K562 (cell line): ENCODE results near the gene FUZ. TPM values are rescaled to one million over a fixed set of nuclear protein-coding genes. Genes with fewer than 3 reads are reported as not detected.
A peak's percentile ranks its signal among the peaks of the same experiment; 100 is the strongest.

ENCODE experiments used
- BCOR ChIP-seq: fragments of 450-650 bp; IDR thresholded peaks from 2 replicates; pipeline ENCODE4 v1.6.1; 2016
- CEBPG ChIP-seq, 3 experiments: fragments of 200-800 bp in 1 of 3; sonication (Bioruptor generic) in 1 of 3; sonication (generic) in 1 of 3; formaldehyde crosslinking in 1 of 3; IDR thresholded peaks in 2 of 3; conservative IDR thresholded peaks in 1 of 3; 2 replicates each; pipeline versions ENCODE4 v1.6.1 to v1.8.0; 2016 to 2022; ENCODE audit warnings: missing compliant biosample characterization in 2 of 3, missing genetic modification characterization in 2 of 3, mild to moderate bottlenecking in 1 of 3, missing genetic modification reagents in 1 of 3
- CHD1 ChIP-seq: fragments of 200-600 bp; sonication (generic); IDR thresholded peaks from one replicate; pipeline ENCODE4 v1.6.1; 2012; ENCODE audit warnings: mild to moderate bottlenecking, moderate library complexity, low read length, inconsistent platforms
- CTBP1 ChIP-seq: fragments of 450-650 bp; IDR thresholded peaks from 2 replicates; pipeline ENCODE4 v1.6.1; 2016; ENCODE audit warnings: borderline replicate concordance
- DPF2 ChIP-seq: fragments of 450-650 bp; IDR thresholded peaks from 2 replicates; pipeline ENCODE4 v1.6.1; 2016
- ELF2 ChIP-seq: fragments of 250-450 bp; sonication (Bioruptor Pico); IDR thresholded peaks from 2 replicates; pipeline ENCODE4 v1.5.0; 2021; ENCODE audit warnings: mild to moderate bottlenecking
- MAFF ChIP-seq: IDR thresholded peaks from 2 replicates; pipeline ENCODE4 v1.6.1; 2012; ENCODE audit warnings: low read length, improper control_type of control experiment
- MIER1 ChIP-seq: fragments of 450-650 bp; IDR thresholded peaks from 2 replicates; pipeline ENCODE4 v1.6.1; 2016; ENCODE audit warnings: antibody characterized with exemption, mild to moderate bottlenecking, low read depth
- NFE2 ChIP-seq: IDR thresholded peaks from 2 replicates; pipeline ENCODE4 v1.6.1; 2014; ENCODE audit warnings: antibody characterized with exemption, low read depth
- RBM17 ChIP-seq: fragments of 200-400 bp; formaldehyde crosslinking; IDR thresholded peaks from 2 replicates; pipeline ENCODE4 v1.6.1; 2017; ENCODE audit warnings: low read depth, mild to moderate bottlenecking, low read length, borderline replicate concordance
- RBM34 ChIP-seq: fragments of 200-400 bp; formaldehyde crosslinking; IDR thresholded peaks from 2 replicates; pipeline ENCODE4 v1.6.1; 2018; ENCODE audit warnings: low read length, borderline replicate concordance; ENCODE audit not compliant: insufficient read depth
- polyA plus RNA-seq, 8 experiments: library from polyadenylated mRNA; depleted of rRNA in 4 of 8; stranded (reverse) in 5 of 8; unstranded in 3 of 8; fragments of >200 nt; fragmentation: Nextera tagmentation in 2 of 8; fragmentation: Illumina TruSeq in 1 of 8; extraction: Ambion mirVana in 2 of 8; extraction: Trizol in 1 of 8; gene quantifications; 2 replicates each; pipeline versions ENCODE4 v1.2.1 to v1.2.3, GENCODE V29; 2011 to 2014; ENCODE audit warnings: inconsistent platforms in 1 of 8, missing spikeins in 1 of 8
- total RNA-seq, 7 experiments: library from RNA; depleted of rRNA in 6 of 7; stranded (reverse); fragments of >200 nt in 6 of 7; fragmentation: Illumina TruSeq in 2 of 7; extraction: Trizol in 2 of 7; gene quantifications; 2 replicates each; pipeline versions ENCODE4 v1.2.1 to v1.2.3, GENCODE V29; 2011 to 2021; ENCODE audit warnings: low replicate concordance in 1 of 7
- TF ChIP-seq, protein P1 (sequence below): fragments of 250-450 bp; sonication (Bioruptor Pico); IDR thresholded peaks from 2 replicates; pipeline ENCODE4 v1.5.0; 2022; ENCODE audit warnings: mild to moderate bottlenecking
- TF ChIP-seq, protein P2 (sequence below): fragments of 450-650 bp; IDR thresholded peaks from 2 replicates; pipeline ENCODE4 v1.6.1; 2016; ENCODE audit warnings: mild to moderate bottlenecking, moderate library complexity
- TF ChIP-seq, protein P3 (sequence below): sonication (generic); formaldehyde crosslinking; IDR thresholded peaks from 2 replicates; pipeline ENCODE4 v1.9.0; 2022; ENCODE audit warnings: mild to moderate bottlenecking, missing genetic modification reagents

Gene FUZ
- total and polyA plus RNA-seq, 9 of the 15 experiments (the other 6 are each of a cell fraction or from before 2014, with no cell fraction given): 0.17 to 7.6 (median 3.6) TPM; not detected in 1

DNA sequence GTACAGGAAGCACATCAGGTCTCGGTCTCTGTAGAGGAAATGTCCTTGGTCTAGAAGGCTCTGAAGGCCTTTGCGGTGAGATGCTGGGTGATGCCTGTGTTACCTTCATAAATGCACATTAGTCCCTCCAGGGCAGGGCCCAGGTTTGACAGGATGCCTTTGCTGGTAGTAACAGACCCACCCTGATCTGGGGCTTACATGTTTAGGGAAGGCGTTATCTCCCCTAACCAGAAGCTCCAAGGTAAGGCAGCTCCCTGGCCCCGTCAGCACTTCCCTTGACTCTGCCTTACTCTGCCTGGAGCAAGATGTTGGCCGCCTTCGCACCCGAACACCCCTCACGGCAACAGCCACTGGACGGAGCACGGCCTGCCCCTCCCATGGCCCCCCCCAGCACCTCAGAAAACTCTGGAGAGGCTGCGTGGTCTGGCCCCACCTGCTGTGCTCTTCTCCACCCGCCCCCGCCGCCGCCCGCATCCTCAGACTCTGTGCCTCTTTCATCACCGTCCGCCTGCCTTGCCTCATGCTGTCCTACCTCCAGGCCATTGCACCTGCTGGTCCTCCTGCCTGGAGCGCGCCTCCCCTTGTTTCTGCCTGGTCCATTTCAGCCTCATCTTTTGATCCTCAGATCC, 37.2 kb downstream of the FUZ start (continued):
- TF ChIP-seq CTBP1 (peak; percentile 97), DPF2 (peak; percentile 88), BCOR (no peak), CEBPG (CRISPR knock-in tag; IDR thresholded peaks at IDR 0.05) (peak; percentile 95), CEBPG (tag; conservative IDR thresholded peaks at IDR 0.05 in 1 of 2, IDR thresholded peaks at IDR 0.05 in 1 of 2) (peak; percentile 57 to 72; a peak in 3 of 4 replicates), RBM17 (no peak), RBM34 (no peak), MAFF (no peak), CHD1 (no peak), ELF2 (CRISPR knock-in tag) (no peak), MIER1 (no peak), NFE2 (peak; percentile 59)
- TF ChIP-seq, protein P1, sequence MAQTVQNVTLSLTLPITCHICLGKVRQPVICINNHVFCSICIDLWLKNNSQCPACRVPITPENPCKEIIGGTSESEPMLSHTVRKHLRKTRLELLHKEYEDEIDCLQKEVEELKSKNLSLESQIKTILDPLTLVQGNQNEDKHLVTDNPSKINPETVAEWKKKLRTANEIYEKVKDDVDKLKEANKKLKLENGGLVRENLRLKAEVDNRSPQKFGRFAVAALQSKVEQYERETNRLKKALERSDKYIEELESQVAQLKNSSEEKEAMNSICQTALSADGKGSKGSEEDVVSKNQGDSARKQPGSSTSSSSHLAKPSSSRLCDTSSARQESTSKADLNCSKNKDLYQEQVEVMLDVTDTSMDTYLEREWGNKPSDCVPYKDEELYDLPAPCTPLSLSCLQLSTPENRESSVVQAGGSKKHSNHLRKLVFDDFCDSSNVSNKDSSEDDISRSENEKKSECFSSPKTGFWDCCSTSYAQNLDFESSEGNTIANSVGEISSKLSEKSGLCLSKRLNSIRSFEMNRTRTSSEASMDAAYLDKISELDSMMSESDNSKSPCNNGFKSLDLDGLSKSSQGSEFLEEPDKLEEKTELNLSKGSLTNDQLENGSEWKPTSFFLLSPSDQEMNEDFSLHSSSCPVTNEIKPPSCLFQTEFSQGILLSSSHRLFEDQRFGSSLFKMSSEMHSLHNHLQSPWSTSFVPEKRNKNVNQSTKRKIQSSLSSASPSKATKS: no peak
- TF ChIP-seq, protein P2, sequence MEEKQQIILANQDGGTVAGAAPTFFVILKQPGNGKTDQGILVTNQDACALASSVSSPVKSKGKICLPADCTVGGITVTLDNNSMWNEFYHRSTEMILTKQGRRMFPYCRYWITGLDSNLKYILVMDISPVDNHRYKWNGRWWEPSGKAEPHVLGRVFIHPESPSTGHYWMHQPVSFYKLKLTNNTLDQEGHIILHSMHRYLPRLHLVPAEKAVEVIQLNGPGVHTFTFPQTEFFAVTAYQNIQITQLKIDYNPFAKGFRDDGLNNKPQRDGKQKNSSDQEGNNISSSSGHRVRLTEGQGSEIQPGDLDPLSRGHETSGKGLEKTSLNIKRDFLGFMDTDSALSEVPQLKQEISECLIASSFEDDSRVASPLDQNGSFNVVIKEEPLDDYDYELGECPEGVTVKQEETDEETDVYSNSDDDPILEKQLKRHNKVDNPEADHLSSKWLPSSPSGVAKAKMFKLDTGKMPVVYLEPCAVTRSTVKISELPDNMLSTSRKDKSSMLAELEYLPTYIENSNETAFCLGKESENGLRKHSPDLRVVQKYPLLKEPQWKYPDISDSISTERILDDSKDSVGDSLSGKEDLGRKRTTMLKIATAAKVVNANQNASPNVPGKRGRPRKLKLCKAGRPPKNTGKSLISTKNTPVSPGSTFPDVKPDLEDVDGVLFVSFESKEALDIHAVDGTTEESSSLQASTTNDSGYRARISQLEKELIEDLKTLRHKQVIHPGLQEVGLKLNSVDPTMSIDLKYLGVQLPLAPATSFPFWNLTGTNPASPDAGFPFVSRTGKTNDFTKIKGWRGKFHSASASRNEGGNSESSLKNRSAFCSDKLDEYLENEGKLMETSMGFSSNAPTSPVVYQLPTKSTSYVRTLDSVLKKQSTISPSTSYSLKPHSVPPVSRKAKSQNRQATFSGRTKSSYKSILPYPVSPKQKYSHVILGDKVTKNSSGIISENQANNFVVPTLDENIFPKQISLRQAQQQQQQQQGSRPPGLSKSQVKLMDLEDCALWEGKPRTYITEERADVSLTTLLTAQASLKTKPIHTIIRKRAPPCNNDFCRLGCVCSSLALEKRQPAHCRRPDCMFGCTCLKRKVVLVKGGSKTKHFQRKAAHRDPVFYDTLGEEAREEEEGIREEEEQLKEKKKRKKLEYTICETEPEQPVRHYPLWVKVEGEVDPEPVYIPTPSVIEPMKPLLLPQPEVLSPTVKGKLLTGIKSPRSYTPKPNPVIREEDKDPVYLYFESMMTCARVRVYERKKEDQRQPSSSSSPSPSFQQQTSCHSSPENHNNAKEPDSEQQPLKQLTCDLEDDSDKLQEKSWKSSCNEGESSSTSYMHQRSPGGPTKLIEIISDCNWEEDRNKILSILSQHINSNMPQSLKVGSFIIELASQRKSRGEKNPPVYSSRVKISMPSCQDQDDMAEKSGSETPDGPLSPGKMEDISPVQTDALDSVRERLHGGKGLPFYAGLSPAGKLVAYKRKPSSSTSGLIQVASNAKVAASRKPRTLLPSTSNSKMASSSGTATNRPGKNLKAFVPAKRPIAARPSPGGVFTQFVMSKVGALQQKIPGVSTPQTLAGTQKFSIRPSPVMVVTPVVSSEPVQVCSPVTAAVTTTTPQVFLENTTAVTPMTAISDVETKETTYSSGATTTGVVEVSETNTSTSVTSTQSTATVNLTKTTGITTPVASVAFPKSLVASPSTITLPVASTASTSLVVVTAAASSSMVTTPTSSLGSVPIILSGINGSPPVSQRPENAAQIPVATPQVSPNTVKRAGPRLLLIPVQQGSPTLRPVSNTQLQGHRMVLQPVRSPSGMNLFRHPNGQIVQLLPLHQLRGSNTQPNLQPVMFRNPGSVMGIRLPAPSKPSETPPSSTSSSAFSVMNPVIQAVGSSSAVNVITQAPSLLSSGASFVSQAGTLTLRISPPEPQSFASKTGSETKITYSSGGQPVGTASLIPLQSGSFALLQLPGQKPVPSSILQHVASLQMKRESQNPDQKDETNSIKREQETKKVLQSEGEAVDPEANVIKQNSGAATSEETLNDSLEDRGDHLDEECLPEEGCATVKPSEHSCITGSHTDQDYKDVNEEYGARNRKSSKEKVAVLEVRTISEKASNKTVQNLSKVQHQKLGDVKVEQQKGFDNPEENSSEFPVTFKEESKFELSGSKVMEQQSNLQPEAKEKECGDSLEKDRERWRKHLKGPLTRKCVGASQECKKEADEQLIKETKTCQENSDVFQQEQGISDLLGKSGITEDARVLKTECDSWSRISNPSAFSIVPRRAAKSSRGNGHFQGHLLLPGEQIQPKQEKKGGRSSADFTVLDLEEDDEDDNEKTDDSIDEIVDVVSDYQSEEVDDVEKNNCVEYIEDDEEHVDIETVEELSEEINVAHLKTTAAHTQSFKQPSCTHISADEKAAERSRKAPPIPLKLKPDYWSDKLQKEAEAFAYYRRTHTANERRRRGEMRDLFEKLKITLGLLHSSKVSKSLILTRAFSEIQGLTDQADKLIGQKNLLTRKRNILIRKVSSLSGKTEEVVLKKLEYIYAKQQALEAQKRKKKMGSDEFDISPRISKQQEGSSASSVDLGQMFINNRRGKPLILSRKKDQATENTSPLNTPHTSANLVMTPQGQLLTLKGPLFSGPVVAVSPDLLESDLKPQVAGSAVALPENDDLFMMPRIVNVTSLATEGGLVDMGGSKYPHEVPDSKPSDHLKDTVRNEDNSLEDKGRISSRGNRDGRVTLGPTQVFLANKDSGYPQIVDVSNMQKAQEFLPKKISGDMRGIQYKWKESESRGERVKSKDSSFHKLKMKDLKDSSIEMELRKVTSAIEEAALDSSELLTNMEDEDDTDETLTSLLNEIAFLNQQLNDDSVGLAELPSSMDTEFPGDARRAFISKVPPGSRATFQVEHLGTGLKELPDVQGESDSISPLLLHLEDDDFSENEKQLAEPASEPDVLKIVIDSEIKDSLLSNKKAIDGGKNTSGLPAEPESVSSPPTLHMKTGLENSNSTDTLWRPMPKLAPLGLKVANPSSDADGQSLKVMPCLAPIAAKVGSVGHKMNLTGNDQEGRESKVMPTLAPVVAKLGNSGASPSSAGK: no peak; the same call in 1 of the 2 replicates
- TF ChIP-seq, protein P3, sequence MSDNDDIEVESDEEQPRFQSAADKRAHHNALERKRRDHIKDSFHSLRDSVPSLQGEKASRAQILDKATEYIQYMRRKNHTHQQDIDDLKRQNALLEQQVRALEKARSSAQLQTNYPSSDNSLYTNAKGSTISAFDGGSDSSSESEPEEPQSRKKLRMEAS (CRISPR knock-in tag): peak; percentile 67
